Calu3 (cell line): Measurements from ENCODE around the gene GALNT17. TPM values are rescaled to one million over a fixed set of nuclear protein-coding genes. Genes with fewer than 3 reads are reported as not detected.

Experiments used
- BruUV-seq: library from RNA; stranded (reverse); fragments of 400-500 nt; replicated peaks from 2 replicates; lab custom pipeline; 2021; lab: Mats Ljungman, UMichigan
- CTCF ChIA-PET: fragments of 300-600 bp; sonication (Branson Sonifier 250); formaldehyde crosslinking; loops from one replicate; lab custom pipeline; 2022; ENCODE audit warnings: antibody characterized with exemption; lab: Charles Lee
- DNase-seq: peaks from one replicate; pipeline ENCODE4 v3.0.0; 2022
- H3K27ac Mint-ChIP-seq: one replicate; pipeline ENCODE4 v1.8.0; 2022; ENCODE audit warnings: mixed read lengths; ENCODE audit not compliant: unreplicated experiment
- H3K27me3 Mint-ChIP-seq: one replicate; pipeline ENCODE4 v1.8.0; 2022; ENCODE audit warnings: mixed read lengths; ENCODE audit not compliant: unreplicated experiment
- H3K36me3 Mint-ChIP-seq: one replicate; pipeline ENCODE4 v1.8.0; 2022; ENCODE audit warnings: mild to moderate bottlenecking, moderate library complexity, mixed read lengths; ENCODE audit not compliant: insufficient read depth, unreplicated experiment
- H3K4me1 Mint-ChIP-seq: one replicate; pipeline ENCODE4 v1.8.0; 2022; ENCODE audit warnings: mild to moderate bottlenecking, low read depth, mixed read lengths; ENCODE audit not compliant: unreplicated experiment
- H3K4me3 Mint-ChIP-seq: one replicate; pipeline ENCODE4 v1.8.0; 2022; ENCODE audit warnings: mild to moderate bottlenecking, low read depth, moderate library complexity, mixed read lengths; ENCODE audit not compliant: unreplicated experiment
- H3K9me3 Mint-ChIP-seq: one replicate; pipeline ENCODE4 v1.8.0; 2022; ENCODE audit warnings: low read depth, mixed read lengths; ENCODE audit not compliant: unreplicated experiment
- CTCF ChIP-seq: fragments of 200-600 bp; IDR thresholded peaks from one replicate; pipeline ENCODE4 v1.8.0; 2022; ENCODE audit warnings: antibody characterized with exemption; ENCODE audit not compliant: unreplicated experiment
- intact Hi-C: fragments of 100-400 bp; cut with micrococcal nuclease; formaldehyde crosslinking; loops from one replicate; pipeline ENCODE4 v1.10.0; 2022; ENCODE audit not compliant: unreplicated experiment
- microRNA-seq: library from miRNA; unstranded; fragments of <30 nt; microRNA quantifications from one replicate; pipeline ENCODE4 v1.2.0, GENCODE V29; 2022
- total RNA-seq: library from RNA; stranded (reverse); gene quantifications from 2 replicates; pipeline ENCODE4 v1.2.3, GENCODE V29; 2022

GALNT17 gene
- total RNA-seq, 1 experiment from 2014 or later: not detected

GRCh38 chr7:71754828-71755227 is 622.9 kb downstream of the GALNT17 start:
- intact Hi-C loops: no loop called here
- H3K9me3 Mint-ChIP-seq: peaks cover 2% of the 10 kb centered on the region
- CTCF ChIA-PET: no interaction called here
- no peak overlapping the region for H3K27ac Mint-ChIP-seq
- no peak for DNase-seq
- no TSS peak for BruUV-seq
- H3K4me3 Mint-ChIP-seq: no peak overlapping the region
- no peak for TF ChIP-seq CTCF
- H3K27me3 Mint-ChIP-seq: no peaks in the 10 kb centered on the region
- H3K36me3 Mint-ChIP-seq: no peaks in the 10 kb centered on the region
- H3K4me1 Mint-ChIP-seq: no peaks in the 10 kb centered on the region

DNA sequence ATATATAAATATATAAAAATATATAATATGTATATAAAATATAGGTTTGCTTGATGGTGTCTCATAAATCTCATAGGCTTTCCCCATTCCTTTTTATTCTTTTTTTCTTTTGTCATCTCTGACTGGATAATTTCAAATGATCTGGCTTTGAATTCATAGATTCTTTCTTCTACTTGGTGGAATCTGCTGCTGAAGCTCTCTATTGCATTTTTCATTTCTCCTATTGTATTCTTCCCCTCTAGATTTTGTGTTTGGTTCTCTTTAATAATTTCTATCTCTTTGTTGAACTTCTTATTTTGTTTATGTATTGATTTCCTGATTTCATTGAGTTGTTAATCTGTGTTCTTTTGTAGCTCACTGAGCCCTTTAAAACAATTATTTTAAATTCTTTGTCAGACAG is 629.4 kb downstream of the GALNT17 start:
- no peak for DNase-seq
- peaks cover 4% of the 10 kb centered on the region for H3K9me3 Mint-ChIP-seq
- H3K36me3 Mint-ChIP-seq: no peaks in the 10 kb centered on the region
- no peaks in the 10 kb centered on the region for H3K4me1 Mint-ChIP-seq
- intact Hi-C loops: no loop called here
- CTCF ChIA-PET: no interaction called here
- TF ChIP-seq CTCF: no peak
- no peak overlapping the region for H3K27ac Mint-ChIP-seq
- BruUV-seq: no TSS peak
- no peaks in the 10 kb centered on the region for H3K27me3 Mint-ChIP-seq
- H3K4me3 Mint-ChIP-seq: no peak overlapping the region

Small RNAs within 50 kb of the gene (microRNA-seq; reads per million reads assigned to microRNA genes)
- not detected for gene MIR3914-1
- gene MIR3914-2: not detected
